GM21515 (cell line): ENCODE data around the gene BPIFB6.

ENCODE experiments used
- ATAC-seq: cut with Tn5 transposase; IDR thresholded peaks from one replicate; pipeline ENCODE4 v1.9.1; 2021; ENCODE audit not compliant: unreplicated experiment

BPIFB6 gene

GRCh38 chr20:33000802-33001466 lies 30.5 kb upstream of the BPIFB6 start:
- ATAC-seq, result no peak

- ATAC-seq, result no peak
Measured at GRCh38 chr20:33002087-33002808, 29.2 kb upstream of the BPIFB6 start.

- ATAC-seq, result no peak
Measured at GRCh38 chr20:33004141-33004751, 27.2 kb upstream of the BPIFB6 start, which contains the start of gene SUN5. Gene SUN5 (minus strand): TSS chr20:33004433. CDS start chr20:33004340, 93 bp downstream.

- ATAC-seq, result no peak
Measured at GRCh38 chr20:33005132-33005566, 26.3 kb upstream of the BPIFB6 start.

GRCh38 chr20:33005908-33006775 lies 25.3 kb upstream of the BPIFB6 start:
- no peak for ATAC-seq

- ATAC-seq, result no peak
Measured at GRCh38 chr20:33006776-33007375, 24.6 kb upstream of the BPIFB6 start.

- ATAC-seq, result no peak
Measured at GRCh38 chr20:33007376-33008335, 23.8 kb upstream of the BPIFB6 start, which contains the start of gene BPIFB2. Gene BPIFB2 (plus strand): TSS chr20:33007704. CDS start chr20:33008575, 871 bp downstream.

- no peak for ATAC-seq
Measured at GRCh38 chr20:33008336-33009213, 22.9 kb upstream of the BPIFB6 start.

GRCh38 chr20:33009214-33010132 lies 22.0 kb upstream of the BPIFB6 start:
- no peak for ATAC-seq

- ATAC-seq, result no peak
Measured at GRCh38 chr20:33010133-33010504, 21.3 kb upstream of the BPIFB6 start.

GRCh38 chr20:33010674-33011449 lies 20.6 kb upstream of the BPIFB6 start:
- no peak for ATAC-seq

- no peak for ATAC-seq
Measured at GRCh38 chr20:33012327-33013189, 18.9 kb upstream of the BPIFB6 start.

- no peak for ATAC-seq
Measured at GRCh38 chr20:33013701-33014326, 17.6 kb upstream of the BPIFB6 start.

- ATAC-seq, result no peak
Measured at GRCh38 chr20:33014336-33015113, 16.9 kb upstream of the BPIFB6 start.

- ATAC-seq, result no peak
Measured at GRCh38 chr20:33015114-33015484, 16.3 kb upstream of the BPIFB6 start.
